NCI-H2107 treated with DMSO at 0.1 percent for 48 hours (cell line): Measurements from ENCODE around the gene NTHL1.

Source experiments
- DNase-seq: peaks from one replicate; lab custom pipeline; 2025; ENCODE audit not compliant: unreplicated experiment; lab: John Stamatoyannopoulos, UW

Gene NTHL1

GRCh38 chr16:1998360-1998835, 49.2 kb downstream of the NTHL1 start:
- DNase-seq = no peak

GRCh38 chr16:1997494-1998359, 49.9 kb downstream of the NTHL1 start:
- DNase-seq = no peak

DNA sequence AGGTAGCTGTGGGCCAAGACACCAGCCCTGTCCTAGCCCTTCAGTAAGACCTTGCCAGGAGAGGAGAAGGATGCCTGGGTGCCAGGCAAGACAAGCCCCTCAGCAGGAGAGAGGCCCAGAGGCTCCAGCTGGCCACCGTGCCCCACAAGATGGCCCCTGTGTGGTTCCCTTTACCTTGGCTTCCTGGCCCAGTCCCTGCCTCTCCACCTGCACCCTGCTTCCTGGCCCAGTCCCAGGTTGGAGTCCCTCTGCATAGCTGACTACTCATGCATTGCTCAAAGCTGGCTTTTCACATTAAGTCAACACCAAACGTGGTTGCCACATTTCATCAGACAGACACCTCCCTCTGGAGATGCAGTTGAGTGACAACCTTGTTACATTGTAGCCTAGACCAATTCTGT, 53.9 kb downstream of the NTHL1 start:
- no peak for DNase-seq

DNA sequence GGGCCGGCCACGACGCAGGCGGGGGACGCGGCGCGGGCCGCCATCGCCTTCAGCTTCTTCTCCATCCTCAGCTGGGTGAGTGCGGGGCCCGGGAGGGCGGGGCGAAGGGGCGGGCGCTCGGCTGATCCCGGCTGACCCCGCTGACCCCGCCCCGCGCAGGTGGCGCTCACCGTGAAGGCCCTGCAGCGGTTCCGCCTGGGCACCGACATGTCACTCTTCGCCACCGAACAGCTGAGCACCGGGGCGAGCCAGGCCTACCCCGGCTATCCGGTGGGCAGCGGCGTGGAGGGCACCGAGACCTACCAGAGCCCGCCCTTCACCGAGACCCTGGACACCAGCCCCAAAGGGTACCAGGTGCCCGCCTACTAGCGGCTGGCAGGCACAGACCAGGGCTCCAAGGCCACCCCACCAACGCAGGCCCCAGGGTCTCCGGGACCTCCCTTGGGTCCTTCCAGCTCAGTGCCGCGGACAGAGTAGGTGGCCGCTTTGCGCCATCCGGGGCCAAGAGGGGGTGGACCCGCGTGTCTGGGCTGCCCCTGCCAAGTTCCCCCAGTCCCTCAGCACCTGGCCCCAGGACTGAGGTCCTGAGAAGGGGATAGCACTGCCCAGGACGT, 54.8 kb downstream of the NTHL1 start:
- no peak for DNase-seq

GRCh38 chr16:1991948-1992703, 55.5 kb downstream of the NTHL1 start:
- no peak for DNase-seq

- no peak for DNase-seq
Observed at GRCh38 chr16:1991588-1991947, 56.1 kb downstream of the NTHL1 start.

DNA sequence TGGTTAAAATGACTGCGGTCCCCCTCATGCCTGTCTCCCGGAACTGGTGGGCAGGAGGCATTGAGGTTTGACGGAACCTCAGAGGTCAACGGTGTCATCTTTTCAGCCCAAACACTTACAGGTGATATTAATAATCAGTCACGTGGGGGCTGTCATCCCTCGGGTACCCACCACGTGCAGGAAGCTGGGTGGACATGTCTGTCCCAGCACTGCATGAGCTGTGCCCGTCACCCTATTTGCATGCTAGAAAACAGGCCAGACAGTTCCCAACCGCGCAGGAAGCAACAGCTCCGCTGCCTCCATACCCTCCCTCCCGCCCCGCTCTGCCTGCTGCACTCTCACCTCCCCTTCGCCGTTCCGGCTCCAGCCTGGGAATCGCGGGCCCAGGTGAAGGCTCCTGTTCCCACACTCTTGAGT, 56.5 kb downstream of the NTHL1 start:
- no peak for DNase-seq

DNA sequence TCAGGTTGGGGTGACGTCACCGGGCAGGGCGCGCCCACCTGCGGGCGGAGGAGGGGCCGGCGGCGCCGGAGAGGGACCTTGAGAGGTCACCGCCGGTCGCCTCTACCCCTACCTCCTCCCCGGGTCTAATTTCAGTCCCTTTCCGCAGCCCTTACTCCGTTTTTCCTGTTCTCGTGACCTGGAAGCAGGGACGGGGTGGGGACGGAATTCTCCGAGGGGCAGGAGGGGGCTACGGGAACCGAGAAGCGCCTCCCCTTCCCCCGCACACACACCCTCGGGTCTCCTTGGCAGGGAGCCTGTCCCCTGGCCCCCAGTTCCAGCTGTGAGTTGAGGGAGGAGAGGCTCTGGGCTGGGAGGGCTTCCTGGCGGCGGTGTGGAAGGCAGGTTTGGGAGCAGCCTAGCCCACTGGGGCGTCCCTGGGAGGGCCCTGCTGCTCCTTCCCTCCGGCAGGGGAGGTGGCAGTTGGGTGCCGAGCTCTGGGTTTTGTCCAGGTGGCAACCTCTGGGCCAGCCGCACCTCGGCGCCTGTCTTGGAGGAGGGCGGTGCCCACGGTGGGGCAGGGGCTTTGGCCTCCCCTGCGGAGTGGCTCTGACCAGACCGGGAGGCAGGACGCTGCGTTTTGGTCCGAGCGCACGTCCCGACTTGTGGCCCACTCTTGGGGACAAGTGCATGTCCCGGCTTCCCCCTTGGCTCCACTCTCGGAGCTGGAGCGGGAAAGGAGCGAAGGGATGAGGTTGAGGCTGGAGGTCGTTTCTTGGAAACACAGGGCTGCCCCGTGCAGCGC, 57.1 kb downstream of the NTHL1 start:
- no peak for DNase-seq

- DNase-seq = no peak
Observed at GRCh38 chr16:1990101-1990350, 57.6 kb downstream of the NTHL1 start.
